CD1c-positive myeloid dendritic cell (primary cell): ENCODE results near the gene CYP24A1.

ENCODE experiments used
- DNase-seq: peaks from one replicate; pipeline ENCODE4 v3.0.0-alpha.2; 2016; ENCODE audit errors: extremely low spot score

CYP24A1 gene

DNA sequence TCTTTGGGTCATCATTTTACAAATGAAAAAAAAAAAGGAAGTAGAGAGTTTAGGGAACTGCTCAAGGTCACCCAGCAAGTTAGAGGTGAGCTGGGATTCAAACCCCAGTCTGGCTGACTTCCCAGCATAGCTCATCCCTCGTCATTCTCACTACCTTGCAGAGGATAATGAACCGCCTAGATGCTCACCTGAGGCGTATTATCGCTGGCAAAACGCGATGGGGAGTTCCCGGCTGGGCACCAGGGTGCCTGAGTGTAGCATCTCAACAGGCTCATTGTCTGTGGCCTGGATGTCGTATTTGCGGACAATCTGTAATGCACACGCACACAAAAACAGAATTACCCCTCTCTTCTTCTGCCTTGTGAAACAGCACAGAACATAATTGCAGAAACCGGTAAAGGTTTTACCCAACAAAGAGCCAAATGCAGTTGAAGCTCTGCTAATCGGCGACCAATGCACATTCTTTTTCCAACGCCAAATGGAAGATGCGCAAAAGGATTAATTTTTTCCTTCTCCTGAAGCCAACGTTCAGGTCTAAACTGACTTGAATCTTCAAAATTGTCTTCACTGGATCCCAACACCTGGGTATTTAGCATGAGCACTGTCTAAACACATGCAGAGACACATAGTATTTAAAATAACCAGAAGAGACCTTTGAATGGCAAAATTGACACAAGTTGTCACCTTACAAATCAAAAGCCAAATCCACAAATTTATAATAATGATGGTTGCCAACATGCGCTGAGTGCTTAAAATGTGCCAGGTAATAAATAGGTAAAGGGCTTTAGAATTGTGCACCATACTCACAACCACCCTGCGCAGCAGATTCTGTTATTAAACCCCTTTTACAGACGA, 16.6 kb downstream of the CYP24A1 start:
- DNase-seq: no peak

DNA sequence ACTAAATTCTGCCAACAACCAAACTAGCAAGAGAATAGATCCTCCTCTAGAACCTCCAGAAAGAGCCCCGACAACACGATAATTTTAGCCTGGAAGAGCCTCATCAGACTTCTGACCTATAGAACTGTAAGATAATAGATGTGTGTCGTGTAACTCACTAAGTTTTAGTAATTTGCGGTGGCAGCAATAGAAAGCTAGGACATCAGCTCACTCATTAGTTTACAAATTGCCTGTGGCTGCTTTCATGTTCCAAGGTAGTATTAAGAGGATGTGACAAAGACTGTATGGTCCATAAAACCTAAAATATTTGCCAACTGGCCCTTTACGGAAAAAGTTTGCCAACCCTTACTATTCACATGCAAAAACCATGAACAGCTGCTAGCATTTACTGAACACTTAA, 17.3 kb downstream of the CYP24A1 start:
- DNase-seq: no peak

DNA sequence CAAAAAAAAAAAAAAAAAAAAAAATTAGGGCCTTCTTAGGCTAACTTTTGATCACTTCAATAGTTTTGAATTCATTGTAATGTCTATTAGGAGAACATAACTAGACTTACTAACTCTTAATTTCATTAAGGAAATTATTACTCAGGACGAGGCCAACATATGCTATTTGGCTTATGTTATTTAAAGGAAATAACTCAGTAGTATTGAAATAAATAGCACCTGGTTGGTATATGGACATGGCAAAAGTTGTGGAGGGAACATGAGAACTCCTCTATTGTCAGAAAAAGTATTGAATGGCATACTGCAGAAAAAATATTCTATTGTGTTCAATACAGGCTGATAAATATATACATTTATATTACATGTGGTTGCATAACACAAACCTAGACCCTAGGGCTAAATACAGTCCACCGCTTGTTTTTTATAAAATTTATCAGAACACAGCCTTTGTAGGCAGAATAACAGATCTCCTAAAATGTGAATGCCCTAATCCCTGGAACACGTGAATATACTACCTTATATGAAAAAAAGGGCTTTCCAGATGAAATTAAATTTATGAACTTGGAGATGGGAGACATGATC, 18.0 kb downstream of the CYP24A1 start:
- no peak for DNase-seq

DNA sequence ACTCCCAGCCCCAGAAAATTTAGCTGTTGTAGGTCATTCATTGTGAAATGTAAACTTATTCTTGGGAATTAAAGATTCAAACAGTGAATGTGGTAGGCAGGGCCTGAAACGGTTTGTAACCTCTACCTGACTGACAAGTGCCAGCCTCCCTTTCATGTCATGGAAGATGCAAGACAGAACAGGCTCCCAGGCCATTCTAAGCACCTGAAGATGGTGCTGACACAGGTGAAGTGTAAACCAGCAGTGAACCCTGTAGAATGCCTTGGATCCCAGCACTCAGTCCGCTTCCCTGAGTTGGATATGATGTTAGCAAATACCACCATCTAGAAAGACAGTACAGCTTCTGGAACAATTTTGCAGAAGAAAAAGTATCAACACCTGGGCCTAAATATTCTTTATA, 19.3 kb downstream of the CYP24A1 start:
- no peak for DNase-seq

DNA sequence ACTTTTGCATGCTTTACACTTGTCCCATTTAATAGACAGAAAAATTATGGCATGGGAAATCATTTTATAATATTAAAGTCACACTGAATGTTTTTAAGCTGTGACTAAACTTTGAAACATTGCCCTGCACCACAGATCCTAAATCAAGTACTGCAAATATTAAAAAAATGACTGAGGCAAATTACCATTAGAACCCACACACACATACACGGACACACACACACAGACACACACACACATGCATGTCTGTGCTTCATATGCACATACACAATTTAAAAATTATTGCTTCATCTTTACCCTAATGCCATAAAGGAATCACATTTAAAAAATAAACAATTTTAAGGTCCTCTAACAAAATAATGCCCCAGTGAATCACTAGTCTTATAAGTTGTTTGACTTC, 19.9 kb downstream of the CYP24A1 start:
- no peak for DNase-seq

DNA sequence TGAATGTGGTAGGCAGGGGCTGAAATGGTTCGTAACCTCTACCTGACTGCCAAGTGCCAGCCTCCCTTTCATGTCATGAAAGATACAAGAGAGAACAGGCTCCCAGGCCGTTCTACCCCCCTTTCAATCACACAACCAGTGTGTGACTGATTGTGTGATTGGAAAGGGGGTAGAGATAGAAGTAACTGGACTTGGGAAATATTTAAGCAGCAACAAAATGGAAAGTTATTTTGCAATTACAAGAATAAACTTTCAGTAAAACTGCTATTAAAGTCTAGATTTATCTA, 20.8 kb downstream of the CYP24A1 start:
- no peak for DNase-seq

DNA sequence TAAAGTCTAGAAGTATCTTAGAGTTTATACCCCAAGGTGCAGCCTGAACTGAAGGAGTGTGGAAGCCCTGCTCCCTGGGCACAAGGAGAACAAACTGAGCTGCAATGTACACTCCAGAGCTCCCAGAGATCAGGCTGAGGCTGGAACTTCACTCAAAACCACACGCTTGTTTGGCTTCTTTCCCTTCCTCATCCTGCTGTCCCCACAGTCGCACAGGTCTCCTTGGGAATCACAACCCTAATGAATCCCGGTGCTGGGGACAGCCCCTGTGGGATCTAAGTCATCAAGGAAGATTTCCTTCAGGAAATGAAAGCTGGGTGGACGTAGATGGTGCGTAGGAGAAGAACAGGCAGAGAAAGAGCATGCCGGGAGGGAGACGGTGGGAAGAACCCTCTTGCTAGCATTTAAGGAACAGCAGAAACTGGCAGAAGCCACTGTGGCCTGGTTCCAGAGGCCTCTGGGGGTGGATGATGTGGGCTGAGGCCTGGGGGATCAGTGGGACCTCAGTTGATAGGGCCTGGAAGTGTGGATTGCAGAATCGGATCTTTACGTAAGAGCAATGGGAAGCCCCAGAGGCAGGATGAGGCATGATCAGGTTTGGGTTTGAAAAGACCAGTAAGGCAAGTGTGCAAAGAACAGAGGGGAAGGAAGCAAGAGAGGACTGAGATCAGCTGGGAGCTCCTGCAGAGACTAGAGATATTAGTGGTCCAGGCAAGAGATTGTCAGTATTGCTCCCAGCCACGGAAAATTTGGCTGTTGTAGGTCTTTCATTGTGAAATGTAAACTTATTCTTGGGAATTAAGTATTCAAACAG, 21.4 kb downstream of the CYP24A1 start:
- peak; percentile 74 for DNase-seq

DNA sequence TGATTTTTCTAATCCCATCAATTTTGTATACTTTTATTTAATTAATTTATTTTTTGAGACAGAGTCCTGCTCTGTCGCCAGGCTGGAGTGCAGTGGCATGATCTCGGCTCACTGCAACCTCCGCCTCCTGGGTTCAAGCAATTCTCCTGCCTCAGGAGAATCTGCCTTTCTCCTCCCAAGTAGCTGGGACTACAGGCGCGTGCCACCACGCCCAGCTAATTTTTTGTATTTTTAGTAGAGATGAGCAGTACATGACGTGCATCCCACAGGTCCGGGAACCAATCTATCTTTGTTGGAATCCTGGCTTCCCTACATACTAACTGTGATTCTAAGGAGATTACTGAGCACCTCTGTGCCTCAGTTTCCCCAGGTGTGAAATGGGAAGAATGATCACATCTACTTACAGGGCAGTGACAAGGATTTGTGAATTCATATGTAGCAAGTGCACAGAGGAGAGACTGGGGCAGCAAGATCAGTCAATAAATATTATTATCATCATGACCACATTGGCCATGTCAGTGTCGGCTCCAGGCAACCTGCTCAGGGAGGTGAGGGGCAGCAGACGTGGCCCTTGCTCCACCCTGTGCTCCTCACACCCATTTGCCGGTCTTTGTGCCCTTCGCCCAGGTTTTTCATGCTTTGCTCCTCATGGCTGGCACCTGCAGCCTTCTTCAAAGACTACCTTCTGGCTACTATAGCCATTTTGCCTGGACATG, 22.1 kb downstream of the CYP24A1 start:
- no peak for DNase-seq

DNA sequence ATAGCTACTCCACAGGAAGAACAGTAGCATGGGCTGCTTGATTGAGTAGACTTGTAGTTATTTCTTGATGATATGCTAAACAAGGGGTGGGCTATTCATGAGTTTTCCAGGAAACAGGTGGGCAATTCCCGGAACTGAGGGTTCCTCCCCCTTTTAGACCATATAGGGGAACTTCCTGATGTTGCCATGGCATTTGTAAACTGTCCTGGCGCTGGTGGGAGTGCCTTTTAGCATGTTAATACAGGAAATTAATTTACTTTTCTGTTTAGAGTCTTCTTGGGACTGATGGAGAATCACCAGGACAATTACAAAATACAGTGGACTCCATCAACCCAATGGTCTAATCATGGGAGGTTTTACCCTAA, 22.7 kb downstream of the CYP24A1 start:
- DNase-seq: peak; percentile 54

DNA sequence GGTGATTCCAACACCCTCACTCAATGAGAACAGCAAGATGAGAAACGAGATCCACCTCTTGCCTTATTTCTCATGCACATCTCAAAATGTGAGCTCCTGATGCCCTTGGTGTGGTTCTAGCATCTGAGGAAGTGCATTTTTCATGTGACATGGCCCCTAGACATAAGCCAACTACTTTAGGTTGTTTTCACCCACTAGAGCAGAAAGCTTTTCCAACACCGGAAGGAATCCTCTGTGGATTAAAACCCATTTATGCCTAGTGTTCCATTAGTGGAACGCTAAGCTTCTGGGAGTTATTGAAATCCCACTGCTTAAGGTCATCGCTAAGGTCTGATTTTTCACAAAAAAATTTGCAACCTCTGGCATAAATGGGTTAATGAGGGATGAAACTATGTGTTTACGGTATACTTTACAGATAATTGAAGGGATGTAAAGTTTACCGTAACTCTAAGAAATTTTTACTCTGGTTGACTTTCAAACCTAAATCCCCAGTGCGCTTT, 24.0 kb downstream of the CYP24A1 start:
- no peak for DNase-seq

DNA sequence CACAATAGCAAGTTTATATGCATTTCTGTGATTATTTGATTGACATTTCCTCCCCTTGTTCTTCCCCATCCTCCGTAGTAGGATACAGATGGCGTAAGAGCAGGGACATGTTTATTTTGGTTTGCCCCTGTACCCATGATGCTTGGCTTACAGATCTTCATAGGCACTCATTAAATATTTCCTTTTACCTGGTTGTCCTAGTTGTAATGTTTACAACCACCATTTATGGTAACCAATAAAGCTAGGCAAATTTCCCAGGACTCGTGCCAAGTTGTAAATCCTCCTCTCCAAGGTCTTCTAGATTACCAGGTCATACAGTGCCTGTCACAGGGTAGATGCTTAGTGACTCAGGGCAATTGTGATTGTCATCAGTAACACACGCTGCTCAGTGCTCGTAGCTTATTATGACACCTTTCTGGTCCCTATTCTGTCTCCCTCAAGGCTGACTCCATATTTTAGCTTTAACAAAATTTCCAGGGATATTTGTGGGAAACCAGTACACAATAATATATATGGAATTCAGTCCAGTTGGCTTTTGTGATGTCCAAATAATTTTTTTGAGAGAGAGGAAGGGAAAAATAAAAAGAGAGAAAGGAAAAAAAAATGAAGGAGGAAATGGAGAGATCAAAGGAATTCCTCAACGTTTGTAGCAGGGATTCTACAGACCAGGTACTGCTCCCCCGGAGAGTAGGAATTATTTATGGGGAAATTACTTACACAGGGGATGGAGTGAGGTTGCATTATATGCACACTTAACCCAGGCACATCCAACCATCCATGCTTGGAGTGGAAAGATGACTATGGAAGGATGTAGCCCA, 24.6 kb downstream of the CYP24A1 start:
- DNase-seq: no peak

DNA sequence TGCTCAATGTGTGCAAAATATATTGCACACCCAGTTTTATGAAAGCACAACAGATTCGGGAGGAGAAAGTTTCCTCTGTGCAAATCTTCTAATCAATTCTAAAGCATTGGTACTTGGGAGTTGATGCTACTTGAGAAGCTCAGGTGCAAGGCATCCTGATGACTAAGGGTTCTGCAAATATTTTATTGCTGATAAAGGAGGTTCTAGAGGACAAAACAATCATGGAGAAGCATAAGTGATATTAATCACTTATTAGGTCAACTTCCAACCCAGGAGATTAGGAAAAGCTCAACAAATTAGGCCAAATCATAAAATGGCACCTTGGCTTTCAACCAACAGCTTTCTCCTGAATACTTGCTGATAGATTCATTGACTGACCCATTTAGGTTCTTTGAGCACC, 27.1 kb downstream of the CYP24A1 start:
- DNase-seq: no peak

DNA sequence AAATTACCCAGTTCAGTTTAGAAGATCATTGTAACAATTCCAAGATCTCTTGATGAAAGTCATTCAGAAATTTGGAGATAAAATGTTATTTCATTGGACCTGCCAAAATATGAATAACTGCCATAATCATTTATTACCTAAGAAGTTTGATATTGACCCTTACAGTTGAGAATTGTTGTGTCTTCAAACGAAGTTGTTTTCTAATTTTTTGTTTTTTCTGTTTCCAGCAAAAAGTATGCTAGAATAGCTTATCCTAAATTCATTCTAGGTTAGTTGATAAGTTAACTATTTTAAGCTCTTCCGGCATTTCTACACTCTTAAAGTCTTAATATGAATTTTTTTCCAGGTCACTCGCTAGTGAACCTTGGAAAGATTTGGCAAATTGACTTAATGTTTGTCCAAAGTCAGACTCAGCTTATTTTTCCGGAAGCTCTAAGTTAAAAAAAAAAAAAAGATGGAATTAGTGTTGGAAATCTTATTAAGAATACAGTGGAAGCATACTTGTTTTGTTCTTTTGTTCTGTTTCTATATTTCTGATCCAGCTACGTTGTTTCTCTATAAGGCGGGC, 28.9 kb downstream of the CYP24A1 start:
- DNase-seq: no peak

DNA sequence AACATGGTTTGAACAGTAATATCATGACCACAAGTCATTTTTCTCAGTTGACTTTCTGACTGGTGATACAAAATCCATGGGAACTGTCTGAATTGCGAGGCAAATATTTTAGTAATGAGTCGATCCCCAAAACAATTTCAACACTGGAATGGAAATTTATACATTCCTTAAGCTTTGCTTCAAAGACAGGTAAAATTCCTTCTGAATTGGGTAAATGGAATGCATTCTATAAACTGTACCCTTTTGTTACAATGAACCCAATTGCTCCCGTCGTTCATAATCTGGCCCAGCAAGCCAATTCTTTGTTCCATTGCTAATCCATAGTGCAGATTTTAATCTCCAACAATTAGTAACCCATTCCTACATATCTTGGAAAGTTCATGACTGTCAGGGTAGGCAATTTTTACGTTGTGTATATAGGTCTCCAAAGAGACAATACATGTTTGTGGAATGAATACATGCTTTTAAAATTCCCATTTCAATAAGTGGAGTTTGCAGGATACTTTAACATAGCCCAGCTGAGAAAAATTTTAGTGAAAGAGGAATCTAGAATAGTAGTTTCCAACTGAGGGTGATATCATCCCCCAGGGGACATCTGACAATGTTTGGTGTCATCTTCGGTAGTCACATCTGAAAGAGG, 32.7 kb downstream of the CYP24A1 start:
- no peak for DNase-seq

DNA sequence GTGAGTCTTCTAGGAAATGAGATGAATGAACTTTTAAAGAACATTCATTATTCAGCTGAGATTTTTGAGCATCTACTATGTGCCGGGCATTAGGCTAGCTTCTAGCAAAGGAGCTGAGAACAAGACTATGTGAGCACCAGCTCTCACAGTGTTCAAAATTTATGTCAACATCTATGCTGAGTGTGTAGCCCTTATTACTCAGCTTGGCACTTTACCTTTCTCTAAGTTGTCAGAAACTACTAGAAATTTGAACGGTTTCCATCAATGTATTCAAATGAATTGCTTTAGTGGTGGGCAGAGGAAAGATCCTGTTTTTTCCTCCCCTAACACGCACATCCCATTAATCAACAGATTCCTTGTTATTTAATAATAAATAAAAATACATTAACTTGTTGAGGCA, 33.3 kb downstream of the CYP24A1 start:
- DNase-seq: no peak

DNA sequence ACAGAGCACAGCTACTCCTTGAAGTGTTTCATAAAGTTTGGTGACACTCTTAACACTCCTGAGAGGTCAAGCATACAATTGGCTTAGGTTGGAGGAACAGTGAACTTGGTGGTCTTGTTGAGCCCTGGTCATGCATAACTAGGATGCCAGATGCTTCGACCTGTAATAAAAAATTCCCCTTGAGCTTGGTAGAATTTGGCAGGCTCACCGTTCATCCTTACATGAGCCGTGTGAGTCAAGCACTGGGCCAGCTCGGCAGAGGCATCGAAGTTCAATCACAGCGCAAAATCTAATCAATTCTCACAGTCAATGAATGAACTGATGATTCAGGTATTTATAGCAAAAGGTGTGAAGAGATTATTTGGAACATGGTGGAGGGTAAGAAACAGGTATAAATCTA, 33.7 kb downstream of the CYP24A1 start:
- DNase-seq: no peak

DNA sequence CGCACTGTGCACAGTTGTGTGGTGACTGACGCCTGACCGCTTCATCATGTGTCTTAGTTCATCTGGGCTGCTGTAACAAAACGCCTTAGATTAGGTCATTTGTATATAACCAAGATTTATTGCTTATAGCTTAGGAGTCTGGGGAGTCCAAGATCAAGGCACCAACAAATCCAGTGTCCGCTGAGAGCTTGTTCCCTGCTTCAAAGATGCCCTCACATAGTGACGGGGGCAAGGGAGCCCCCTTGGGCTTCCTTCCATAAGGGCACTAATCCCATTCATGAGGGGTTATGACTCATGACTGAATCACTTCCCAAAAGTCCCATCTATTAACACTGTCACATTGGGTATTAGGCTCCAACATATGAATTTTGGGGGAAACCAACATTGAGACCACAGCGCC, 34.6 kb downstream of the CYP24A1 start:
- no peak for DNase-seq

DNA sequence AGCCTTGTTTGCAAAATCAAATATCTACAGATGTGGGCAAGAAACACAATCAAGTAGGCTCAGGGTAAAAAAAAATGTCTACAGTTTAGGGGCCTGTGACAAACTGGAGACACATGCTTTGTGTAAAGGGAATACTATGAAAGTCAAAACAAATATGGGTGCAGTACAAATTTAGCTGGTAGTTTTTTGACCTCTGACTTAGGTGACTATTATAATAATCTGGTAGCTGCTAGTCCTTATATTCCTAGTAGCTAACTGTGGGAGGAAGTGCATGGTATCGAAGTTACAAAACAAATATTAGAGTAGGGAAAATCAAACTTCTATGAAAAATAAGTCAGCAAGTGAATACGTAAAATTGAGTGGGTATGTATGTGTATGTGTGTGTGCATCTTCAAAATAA, 35.4 kb downstream of the CYP24A1 start:
- no peak for DNase-seq

DNA sequence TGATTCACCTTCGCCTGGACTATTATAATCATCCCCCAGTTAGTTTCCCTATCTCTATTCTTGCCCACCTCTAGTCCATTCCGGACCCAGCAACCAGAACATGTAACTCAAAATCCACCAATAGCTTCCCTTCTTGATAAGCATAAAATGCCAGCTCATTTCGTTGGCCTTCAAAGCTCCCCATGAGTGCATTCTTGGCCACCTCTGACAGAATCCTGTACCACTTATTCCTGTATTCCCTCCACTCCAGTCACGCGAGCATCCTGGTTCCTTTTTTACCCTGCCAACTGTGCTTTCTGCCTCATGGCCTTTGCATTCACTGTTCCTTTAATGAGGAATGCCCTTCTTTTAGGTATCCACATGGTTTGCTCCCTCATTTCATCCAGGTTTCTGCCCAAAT, 36.7 kb downstream of the CYP24A1 start:
- no peak for DNase-seq

DNA sequence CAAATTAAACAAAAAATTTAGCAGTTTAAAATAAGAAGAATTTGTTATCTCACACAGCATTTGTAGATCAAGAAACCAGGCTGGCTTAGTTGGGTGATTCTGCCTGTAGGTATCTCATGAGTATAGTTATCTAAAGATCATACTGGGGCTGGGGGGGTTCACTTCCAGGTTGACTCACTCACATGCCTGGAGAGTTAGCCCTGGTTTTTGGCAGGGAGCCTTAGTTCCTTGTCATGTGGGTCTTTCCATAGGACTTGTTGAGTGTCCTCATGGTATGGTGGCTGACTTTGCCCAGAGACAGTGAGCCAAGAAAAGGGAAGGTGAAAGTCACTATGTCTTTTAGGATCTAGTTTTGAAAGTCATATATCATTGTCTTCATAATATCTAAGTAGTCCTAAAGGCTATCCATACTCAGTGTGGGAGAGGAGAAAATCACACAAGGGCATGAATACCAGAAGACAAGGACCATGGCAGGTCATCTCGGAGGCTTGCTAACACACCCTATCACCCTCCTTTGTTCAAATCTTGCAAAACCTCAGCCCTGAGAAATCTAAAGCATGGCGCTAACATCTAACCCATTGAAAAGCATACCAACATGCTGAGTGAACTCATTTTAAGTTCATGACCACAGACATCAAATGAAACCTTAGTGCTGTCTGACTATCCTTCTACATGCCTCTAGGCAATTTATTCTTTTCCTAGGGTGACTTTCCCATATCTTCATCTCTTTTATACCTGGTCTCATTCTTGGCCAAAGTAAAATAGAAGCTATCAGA, 39.2 kb downstream of the CYP24A1 start:
- DNase-seq: peak; percentile 24
